Effector CD4-positive, alpha-beta T cell (primary cell): ENCODE data around the gene NTN4.
"Not testable (repeated sequence)": the region's sequence is repeated elsewhere in the genome, so short reads cannot be mapped to it uniquely, and the experiment has no call there.

Source experiments
- DNase-seq: peaks from one replicate; pipeline ENCODE4 v3.0.0-alpha.2; 2020

NTN4 gene

DNA sequence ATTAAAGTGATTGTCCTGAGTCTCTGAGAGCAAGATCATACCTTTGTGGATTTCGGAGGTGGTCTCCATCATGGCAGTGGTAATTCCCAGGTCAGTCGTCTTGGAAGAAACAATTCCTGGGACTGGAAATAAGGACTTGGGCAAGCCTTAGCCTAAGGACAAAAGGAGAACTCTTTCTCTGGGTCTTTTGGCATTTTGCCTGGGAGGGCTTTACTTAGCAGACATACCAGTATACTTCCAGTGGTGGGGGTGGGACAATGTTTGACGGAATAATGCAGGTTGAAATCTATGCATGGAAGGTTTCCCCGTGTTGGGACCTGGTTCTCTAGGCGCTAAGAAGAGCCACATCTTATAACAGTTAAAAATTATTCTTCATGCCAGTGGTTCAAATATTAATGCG, 168.8 kb downstream of the NTN4 start:
- DNase-seq: no peak

DNA sequence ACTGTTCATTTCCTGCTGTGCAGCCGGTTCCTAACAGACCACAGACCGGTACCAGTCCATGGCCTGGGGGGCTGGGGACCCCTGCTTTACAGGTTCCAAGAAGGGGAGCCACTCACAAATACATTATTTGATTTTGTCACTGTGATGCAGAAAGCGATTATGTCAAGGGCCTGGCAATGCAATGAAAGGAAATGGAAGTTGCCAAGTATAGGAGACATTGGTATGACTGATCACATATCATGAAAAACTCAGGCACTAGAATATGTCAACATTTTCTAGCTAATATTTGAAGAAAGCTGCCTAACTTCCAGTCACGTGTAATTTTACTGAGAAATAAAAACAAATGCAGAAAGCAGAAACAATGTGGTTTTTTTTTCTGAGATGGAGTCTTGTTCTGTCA, 170.4 kb downstream of the NTN4 start:
- DNase-seq: no peak

DNA sequence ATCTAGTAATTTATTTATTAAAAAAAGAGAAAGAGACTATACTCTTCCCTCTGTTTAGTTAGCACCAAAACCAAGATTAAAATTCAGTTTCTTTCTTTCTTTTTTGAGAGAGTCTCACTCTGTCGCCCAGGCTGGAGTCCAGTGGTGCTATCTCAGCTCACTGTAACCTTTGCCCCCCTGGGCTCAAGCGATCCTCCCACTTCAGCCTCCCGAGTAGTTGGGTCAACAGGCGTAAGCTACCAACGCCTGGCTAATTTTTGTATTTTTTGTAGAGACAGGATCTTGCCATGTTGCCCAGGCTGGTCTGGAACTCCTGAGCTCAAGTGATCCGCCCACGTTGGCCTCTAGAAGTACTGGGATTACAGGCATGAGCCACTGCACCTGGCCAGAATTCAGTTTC, 174.1 kb downstream of the NTN4 start:
- not testable (repeated sequence) for DNase-seq

DNA sequence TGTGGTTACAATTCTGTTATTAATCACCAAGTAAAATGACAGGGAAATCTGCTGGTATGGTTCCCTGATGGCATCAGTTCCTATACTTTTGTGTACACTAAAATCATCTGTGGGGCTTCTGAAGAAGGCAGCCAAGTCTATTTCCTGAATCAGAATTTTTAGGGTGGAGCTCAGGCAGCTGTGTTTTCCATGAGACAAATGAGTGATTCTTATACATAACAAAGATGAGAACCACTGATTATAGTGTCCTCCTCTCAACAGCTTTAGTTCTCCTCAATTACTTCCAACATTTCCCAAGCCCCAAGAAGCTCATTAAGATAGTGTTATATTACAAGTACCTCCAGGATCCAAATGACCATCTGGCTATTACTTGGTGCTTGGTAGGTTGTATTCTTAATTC, 174.8 kb downstream of the NTN4 start:
- DNase-seq: no peak

DNA sequence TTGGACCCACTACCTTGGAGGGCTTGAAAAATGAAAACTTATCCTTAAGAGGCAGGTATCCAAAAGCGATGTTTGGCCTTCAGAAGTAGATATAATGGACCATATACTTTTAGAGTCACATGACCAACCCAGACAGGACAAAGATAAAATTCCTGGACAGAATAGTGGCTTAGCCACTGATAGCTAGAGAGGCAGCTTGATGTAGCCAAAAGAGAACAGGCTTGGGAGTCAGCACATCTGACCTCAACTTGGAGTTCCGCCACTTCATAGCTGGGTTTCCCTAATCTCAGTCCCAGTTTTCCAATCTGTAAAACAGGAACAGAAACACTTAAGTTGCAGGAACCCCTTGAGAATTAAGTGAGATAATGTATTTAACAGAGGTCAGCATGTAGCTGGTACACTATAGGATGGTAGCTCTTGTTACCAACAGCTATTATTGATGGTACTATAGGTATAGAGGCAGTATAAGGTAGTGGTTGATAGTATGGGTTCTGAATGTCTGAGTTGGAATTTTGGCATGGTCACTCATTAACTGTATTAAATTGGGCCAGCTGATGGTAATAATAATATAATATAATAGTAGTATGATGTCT, 176.1 kb downstream of the NTN4 start:
- no peak for DNase-seq

DNA sequence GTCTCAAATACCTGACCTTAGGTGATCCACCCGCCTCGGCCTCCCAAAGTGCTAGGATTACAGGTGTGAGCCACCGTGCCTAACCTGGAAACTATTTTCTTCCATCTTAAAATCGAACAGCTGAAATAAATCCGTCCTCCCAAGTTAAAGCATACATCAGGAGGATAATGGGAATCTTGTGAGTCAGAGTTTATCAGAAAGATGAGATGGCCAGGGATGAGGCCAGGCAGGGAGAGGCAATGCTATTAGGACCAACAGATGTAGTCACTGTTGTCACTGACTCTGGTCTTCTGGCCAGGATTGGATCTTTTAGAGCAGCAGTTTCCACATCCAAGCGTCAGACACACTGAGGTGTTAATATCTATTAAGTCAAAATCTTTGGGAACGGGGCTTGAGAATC, 177.5 kb downstream of the NTN4 start:
- DNase-seq: no peak

DNA sequence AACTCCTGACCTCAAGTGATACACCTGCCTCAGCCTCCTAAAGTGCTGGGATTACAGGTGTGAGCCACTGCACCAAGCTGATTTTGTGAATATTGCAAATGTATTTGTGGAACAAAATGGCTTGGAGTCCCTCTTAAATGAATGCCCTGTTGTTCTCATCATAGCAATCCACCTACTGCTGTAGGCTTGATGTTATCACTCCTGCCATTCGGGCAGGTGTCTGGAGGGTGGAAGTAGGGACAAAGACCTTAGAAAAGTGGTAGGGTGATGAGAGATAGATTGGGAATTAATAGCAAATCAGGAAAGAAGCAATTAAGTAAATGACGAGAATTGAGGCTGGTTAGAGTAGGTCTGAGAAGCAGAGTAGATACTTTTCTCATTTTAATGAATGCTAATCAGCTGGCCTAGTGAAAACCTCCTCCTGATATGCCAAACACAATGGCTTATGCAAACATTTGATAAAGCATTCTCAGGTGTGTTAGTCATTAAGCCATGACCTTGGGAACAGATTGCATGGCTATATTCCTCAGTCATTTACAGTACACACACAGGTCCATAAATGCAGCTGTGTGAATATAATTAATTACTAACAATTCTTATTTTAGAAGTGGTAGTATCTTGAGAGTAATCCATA, 178.8 kb downstream of the NTN4 start:
- DNase-seq: no peak

DNA sequence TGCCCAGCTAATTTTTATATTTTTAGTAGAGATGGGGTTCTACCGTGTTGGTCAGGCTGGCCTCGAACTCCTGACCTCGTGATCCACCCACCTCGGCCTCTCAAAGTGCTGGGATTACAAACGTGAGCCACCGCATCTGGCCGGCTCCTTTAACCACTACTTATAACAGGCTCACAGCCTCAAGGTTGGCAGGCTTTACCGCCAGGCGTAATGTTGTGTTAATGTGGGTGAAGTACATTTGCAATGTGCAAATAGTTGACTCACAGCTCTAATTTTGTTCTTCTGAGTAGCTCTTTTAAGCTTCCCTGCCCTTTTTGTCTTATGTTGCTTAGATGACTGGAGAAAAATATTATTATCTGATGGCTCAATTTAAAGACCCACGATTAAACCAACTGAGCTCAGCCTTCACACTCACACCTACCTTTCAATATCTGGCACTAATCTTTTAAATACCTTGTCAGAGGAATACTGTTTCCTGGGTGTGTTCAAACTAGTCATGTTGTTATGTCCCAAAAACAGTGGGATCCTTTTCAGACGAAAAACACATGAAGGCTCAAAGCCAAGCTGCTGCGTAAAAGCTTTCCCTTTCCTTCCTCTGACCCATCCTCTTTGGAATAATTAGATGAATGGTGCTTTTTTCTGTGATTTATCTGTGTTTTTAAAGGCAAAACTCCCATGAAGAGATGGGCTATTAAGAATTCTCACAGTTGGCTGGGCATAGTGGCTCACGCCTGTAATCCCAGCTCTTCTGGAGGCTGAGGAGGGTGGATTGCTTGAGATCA, 182.1 kb downstream of the NTN4 start:
- no peak for DNase-seq
